H1 (cell line): Measurements from ENCODE around the gene CAPZB. TPM values are rescaled to one million over a fixed set of nuclear protein-coding genes. Genes with fewer than 3 reads are reported as not detected.

Experiments used
- CTCF ChIA-PET: fragments of 300-600 bp; sonication (Branson Sonifier 250); formaldehyde crosslinking; loops from one replicate; lab custom pipeline; 2021; ENCODE audit not compliant: partially characterized antibody; lab: Charles Lee
- POLR2A ChIA-PET: fragments of 300-600 bp; sonication (Branson Sonifier 250); formaldehyde crosslinking; loops from one replicate; lab custom pipeline; 2021; ENCODE audit warnings: inconsistent platforms; ENCODE audit not compliant: partially characterized antibody; lab: Charles Lee
- DNase-seq, 2 experiments: peaks; one replicate each; pipeline versions ENCODE4 v3.0.0 to v3.0.0-alpha.2; 2010 to 2022; ENCODE audit warnings: low spot score in 2 of 2, low read depth in 1 of 2, mixed read lengths in 1 of 2
- FAIRE-seq: peaks from 2 replicates; lab custom pipeline; 2011; peaks lifted over from hg19 to GRCh38; lab: Jason Lieb, UNC
- H2AFZ ChIP-seq: 2 replicates; pipeline ENCODE4 v1.8.1; 2012; ENCODE audit warnings: low read length, inconsistent platforms
- H2AK5ac ChIP-seq: 2 replicates; pipeline ENCODE4 v1.6.1; 2013; ENCODE audit warnings: low read depth, low read length
- H2BK120ac ChIP-seq: replicated peaks from 2 replicates; pipeline ENCODE3; 2013; ENCODE audit warnings: low read depth, low read length, inconsistent platforms
- H2BK12ac ChIP-seq: 2 replicates; pipeline ENCODE4 v1.6.1; 2013; ENCODE audit warnings: low read depth, low read length
- H2BK15ac ChIP-seq: 2 replicates; pipeline ENCODE4 v1.6.1; 2013; ENCODE audit warnings: low read length
- H2BK20ac ChIP-seq: 2 replicates; pipeline ENCODE4 v1.6.1; 2013; ENCODE audit warnings: low read length
- H2BK5ac ChIP-seq: 2 replicates; pipeline ENCODE4 v1.6.1; 2013; ENCODE audit warnings: low read depth, low read length
- H3K14ac ChIP-seq: 2 replicates; pipeline ENCODE4 v1.6.1; 2013; ENCODE audit warnings: inconsistent platforms; ENCODE audit not compliant: insufficient read length
- H3K18ac ChIP-seq: 2 replicates; pipeline ENCODE4 v1.6.1; 2013; ENCODE audit warnings: low read length; ENCODE audit errors: extremely low read depth
- H3K23ac ChIP-seq: 2 replicates; pipeline ENCODE4 v1.6.1; 2013; ENCODE audit warnings: inconsistent platforms; ENCODE audit not compliant: insufficient read length
- H3K23me2 ChIP-seq: 2 replicates; pipeline ENCODE4 v1.6.1; 2013; ENCODE audit warnings: low read depth, low read length
- H3K27ac ChIP-seq: 2 replicates; pipeline ENCODE4 v1.6.1; 2011; ENCODE audit warnings: low read depth, low read length, inconsistent platforms
- H3K27me3 ChIP-seq, 4 experiments: replicated peaks in 1 of 4; 1 replicate in 1 of 4; 2 replicates in 3 of 4; pipeline versions ENCODE4 v1.6.1 to v1.8.1; 2011 to 2013; ENCODE audit warnings: low read length in 3 of 4, mild to moderate bottlenecking in 3 of 4, inconsistent platforms in 2 of 4, mixed read lengths in 2 of 4, moderate library complexity in 1 of 4; ENCODE audit not compliant: control insufficient read depth in 3 of 4, insufficient read depth in 3 of 4; ENCODE audit errors: extremely low read depth in 1 of 4
- H3K36me3 ChIP-seq, 4 experiments: 2 replicates each; pipeline versions ENCODE4 v1.6.1 to v1.8.1; 2011 to 2013; ENCODE audit warnings: mild to moderate bottlenecking in 4 of 4, low read length in 3 of 4, moderate library complexity in 2 of 4, control low read depth in 1 of 4, inconsistent platforms in 1 of 4; ENCODE audit not compliant: insufficient read depth in 4 of 4, control insufficient read depth in 2 of 4
- H3K4ac ChIP-seq: replicated peaks from 2 replicates; pipeline ENCODE3; 2013; ENCODE audit warnings: low read length, low read depth, mixed read lengths, inconsistent platforms; ENCODE audit not compliant: insufficient read length
- H3K4me1 ChIP-seq, 4 experiments: replicated peaks in 1 of 4; 1 replicate in 1 of 4; 2 replicates in 3 of 4; pipeline versions ENCODE4 v1.6.1 to v1.8.1; 2011 to 2013; ENCODE audit warnings: low read length in 3 of 4, inconsistent platforms in 2 of 4, mixed read lengths in 1 of 4; ENCODE audit not compliant: insufficient read depth in 4 of 4, control insufficient read depth in 3 of 4
- H3K4me2 ChIP-seq, 2 experiments: 2 replicates each; pipeline versions ENCODE4 v1.6.1 to v1.8.1; 2011 to 2013; ENCODE audit warnings: low read depth in 2 of 2, low read length in 2 of 2, control low read depth in 1 of 2, inconsistent platforms in 1 of 2, mild to moderate bottlenecking in 1 of 2; ENCODE audit not compliant: insufficient read depth in 1 of 2
- H3K4me3 ChIP-seq, 4 experiments: fragments of 200-600, 300-600 bp in 1 of 4; sonication (generic), shearing (Covaris generic), sonication (Bioruptor Twin) in 1 of 4; 2 replicates each; pipeline versions ENCODE4 v1.5.1 to v1.8.1; 2011 to 2016; ENCODE audit warnings: low read length in 4 of 4, low read depth in 3 of 4, control low read depth in 2 of 4, inconsistent platforms in 2 of 4, mild to moderate bottlenecking in 2 of 4, mixed read lengths in 1 of 4, moderate library complexity in 1 of 4; ENCODE audit not compliant: insufficient read depth in 2 of 4; ENCODE audit errors: extremely low read depth in 1 of 4
- H3K56ac ChIP-seq: replicated peaks from 2 replicates; pipeline ENCODE3; 2013; ENCODE audit warnings: low read depth, mild to moderate bottlenecking, mixed read lengths, low read length, inconsistent platforms; ENCODE audit not compliant: insufficient read length
- H3K79me1 ChIP-seq: 2 replicates; pipeline ENCODE4 v1.6.1; 2013; ENCODE audit warnings: low read depth, low read length, control low read depth
- H3K79me2 ChIP-seq, 2 experiments: 2 replicates each; pipeline versions ENCODE4 v1.6.1 to v1.8.1; 2012 to 2013; ENCODE audit warnings: low read length in 2 of 2, mild to moderate bottlenecking in 2 of 2, inconsistent platforms in 1 of 2; ENCODE audit not compliant: insufficient read depth in 2 of 2, control insufficient read depth in 1 of 2
- H3K9ac ChIP-seq, 4 experiments: replicated peaks in 1 of 4; 1 replicate in 1 of 4; 2 replicates in 3 of 4; pipeline versions ENCODE4 v1.6.1 to v1.8.1; 2011 to 2013; ENCODE audit warnings: low read depth in 3 of 4, low read length in 3 of 4, control low read depth in 2 of 4, mild to moderate bottlenecking in 2 of 4, moderate library complexity in 2 of 4, inconsistent platforms in 1 of 4; ENCODE audit errors: extremely low read depth in 1 of 4
- H3K9me3 ChIP-seq, 2 experiments: 2 replicates each; pipeline versions ENCODE4 v1.6.1 to v1.8.1; 2012 to 2013; ENCODE audit warnings: mild to moderate bottlenecking in 2 of 2, moderate library complexity in 2 of 2, control low read depth in 1 of 2, inconsistent platforms in 1 of 2, low read depth in 1 of 2, low read length in 1 of 2, mixed read lengths in 1 of 2; ENCODE audit not compliant: insufficient read depth in 2 of 2
- H4K20me1 ChIP-seq, 2 experiments: replicated peaks in 1 of 2; 2 replicates each; pipeline versions ENCODE3 to v1.8.1; 2011 to 2013; ENCODE audit warnings: inconsistent platforms in 2 of 2, low read length in 2 of 2, mild to moderate bottlenecking in 1 of 2; ENCODE audit not compliant: insufficient read depth in 2 of 2, control insufficient read depth in 1 of 2
- H4K5ac ChIP-seq: 2 replicates; pipeline ENCODE4 v1.6.1; 2013; ENCODE audit warnings: low read length, low read depth, mixed read lengths, inconsistent platforms; ENCODE audit not compliant: insufficient read length
- H4K8ac ChIP-seq: 2 replicates; pipeline ENCODE4 v1.8.0; 2013; ENCODE audit warnings: mild to moderate bottlenecking, moderate library complexity, low read length, inconsistent platforms; ENCODE audit not compliant: insufficient read depth; ENCODE audit errors: extremely low read depth
- H4K91ac ChIP-seq: replicated peaks from 2 replicates; pipeline ENCODE3; 2013; ENCODE audit warnings: low read length, mixed read lengths, inconsistent platforms; ENCODE audit not compliant: insufficient read length
- BACH1 ChIP-seq: IDR thresholded peaks from 2 replicates; pipeline ENCODE4 v1.6.1; 2012; ENCODE audit warnings: low read length, improper control_type of control experiment
- CTBP2 ChIP-seq: IDR thresholded peaks from 2 replicates; pipeline ENCODE4 v1.7.0; 2011; ENCODE audit warnings: borderline replicate concordance, mild to moderate bottlenecking, moderate library complexity, mixed read lengths, low read length; ENCODE audit not compliant: insufficient read depth, insufficient read length
- CTCF ChIP-seq, 3 experiments: IDR thresholded peaks; 1 replicate in 2 of 3; 2 replicates in 1 of 3; pipeline versions ENCODE4 v1.5.1 to v1.6.1; 2011; ENCODE audit warnings: low read length in 3 of 3, mild to moderate bottlenecking in 3 of 3, inconsistent platforms in 2 of 3, low read depth in 1 of 3, moderate library complexity in 1 of 3; ENCODE audit not compliant: insufficient read depth in 1 of 3; ENCODE audit errors: control extremely low read depth in 1 of 3
- EZH2 ChIP-seq: fragments of 200-600 bp; sonication (generic); IDR thresholded peaks from 2 replicates; pipeline ENCODE4 v1.7.1; 2012; ENCODE audit warnings: low read depth, mild to moderate bottlenecking, moderate library complexity, low read length, inconsistent platforms; ENCODE audit not compliant: severe bottlenecking
- GABPA ChIP-seq: IDR thresholded peaks from 2 replicates; pipeline ENCODE4 v1.6.1; 2011; ENCODE audit warnings: mild to moderate bottlenecking, low read length, moderate library complexity, borderline replicate concordance; ENCODE audit not compliant: insufficient read depth
- HDAC6 ChIP-seq: IDR thresholded peaks from one replicate; pipeline ENCODE4 v1.7.1; 2012; ENCODE audit warnings: low read depth, mild to moderate bottlenecking, inconsistent platforms, low read length, moderate library complexity
- POU5F1 ChIP-seq: IDR thresholded peaks from 2 replicates; pipeline ENCODE4 v1.6.1; 2011; ENCODE audit warnings: low read depth, mild to moderate bottlenecking, low read length, moderate library complexity
- RNF2 ChIP-seq: fragments of 200-900, 300-1000 bp; sonication (generic); IDR thresholded peaks from 2 replicates; pipeline ENCODE4 v1.7.1; 2016; ENCODE audit warnings: borderline replicate concordance, low read depth, mild to moderate bottlenecking, antibody characterized with exemption, low read length; ENCODE audit not compliant: poor library complexity, severe bottlenecking; ENCODE audit errors: missing control alignments
- RXRA ChIP-seq: IDR thresholded peaks from 2 replicates; pipeline ENCODE4 v1.6.1; 2011; ENCODE audit warnings: low read depth, mild to moderate bottlenecking, low read length, moderate library complexity; ENCODE audit not compliant: insufficient read depth
- SP4 ChIP-seq: IDR thresholded peaks from 2 replicates; pipeline ENCODE4 v1.6.1; 2012; ENCODE audit warnings: low read length, inconsistent platforms
- TAF7 ChIP-seq: optimal IDR thresholded peaks from 2 replicates; pipeline ENCODE3; 2011; ENCODE audit warnings: low read depth, mild to moderate bottlenecking, inconsistent platforms, low read length, moderate library complexity, borderline replicate concordance
- YY1 ChIP-seq: IDR thresholded peaks from 2 replicates; pipeline ENCODE4 v1.6.1; 2011; ENCODE audit warnings: low read depth, mild to moderate bottlenecking, low read length
- polyA plus RNA-seq, 7 experiments: library from polyadenylated mRNA; depleted of rRNA in 3 of 7; stranded (reverse) in 5 of 7; unstranded in 2 of 7; fragments of >200 nt in 5 of 7; fragments of 200-250 nt in 2 of 7; gene quantifications; 1 replicate in 5 of 7; 2 replicates in 1 of 7; 4 replicates in 1 of 7; pipeline versions ENCODE4 v1.2.1 to v1.2.3, GENCODE V29; 2011 to 2013; ENCODE audit warnings: missing spikeins in 2 of 7, mixed read lengths in 2 of 7
- total RNA-seq: library from RNA; stranded (reverse); fragmentation: NEBNext Ultra II Directional; extraction: Animal tissue kit (Norgen Biotek cat#: 25700); gene quantifications from 2 replicates; pipeline ENCODE4 v1.2.1, GENCODE V29; 2021

CAPZB gene
- total and polyA plus RNA-seq, 2 of the 8 experiments (the other 6 are each of a cell fraction or from before 2014, with no cell fraction given): 162 to 371 TPM

GRCh38 chr1:19463504-19463803 lies 21.9 kb downstream of the CAPZB start:
- Histone ChIP-seq H3K18ac (no peak overlapping the region), H4K5ac (no peak overlapping the region), H3K56ac (no peak overlapping the region), H2AK5ac (no peak overlapping the region), H3K4me3 (no peak overlapping the region), H3K79me1 (peaks cover 42% of the 10 kb centered on the region), H2AFZ (no peak overlapping the region), H3K23me2 (no peaks in the 10 kb centered on the region), H4K8ac (no peak overlapping the region), H3K9me3 (no peaks in the 10 kb centered on the region), H3K27ac (no peak overlapping the region), H2BK15ac (no peak overlapping the region), H3K14ac (no peak overlapping the region), H2BK5ac (no peak overlapping the region), H2BK12ac (0 out of 2 replicates have a peak overlapping the region, but pooled peaks have one; percentile 17), H3K4me1 (peaks cover 17 to 33% (median 27%) of the 10 kb centered on the region in 4 experiments), H3K36me3 (no peaks in the 10 kb centered on the region), H3K9ac (no peak overlapping the region), H3K23ac (no peak overlapping the region), H4K91ac (no peak overlapping the region), H3K4me2 (peak overlapping the region in 1 of 2 experiments; percentile 33; a peak in 1 of 4 replicates), H3K4ac (no peak overlapping the region), H4K20me1 (peaks cover 44 to 54% of the 10 kb centered on the region in 2 experiments), H2BK20ac (no peak overlapping the region), H3K27me3 (no peaks in the 10 kb centered on the region), H3K79me2 (peaks cover 11 to 92% of the 10 kb centered on the region in 2 experiments), H2BK120ac (peak overlapping the region; percentile 14)
- FAIRE-seq: no peak
- CTCF ChIA-PET: interaction anchor here (1.0 to 2.2 kb wide), 2 partner anchors 13 to 133 kb away, joined by 3 to 4 read pairs; no protein-coding TSS in a partner anchor
- TF ChIP-seq RNF2: no peak
- TF ChIP-seq SP4: no peak
- no peak for TF ChIP-seq TAF7
- TF ChIP-seq RXRA: no peak
- TF ChIP-seq POU5F1: no peak
- TF ChIP-seq CTBP2: no peak
- no peak for TF ChIP-seq CTCF (IDR thresholded peaks at IDR 0.05; ENCODE audit: control extremely low read depth in 1 of 3, insufficient read depth in 1 of 3, low read depth in 1 of 3, low read length in 3 of 3)
- TF ChIP-seq GABPA: no peak
- TF ChIP-seq BACH1: no peak
- no peak for TF ChIP-seq EZH2
- TF ChIP-seq HDAC6: no peak
- TF ChIP-seq YY1: no peak
- no peak for DNase-seq
- POLR2A ChIA-PET: interaction anchor here (1.5 kb wide), 1 partner anchor 11 kb away, joined by 3 read pairs; no protein-coding TSS in a partner anchor
